ENCODE data around the gene BABAM2. TPM values are rescaled to one million over a fixed set of nuclear protein-coding genes. Genes with fewer than 3 reads are reported as not detected.
"Not testable (repeated sequence)": the region's sequence is repeated elsewhere in the genome, so short reads cannot be mapped to it uniquely, and the experiment has no call there.

The BABAM2 gene
- total RNA-seq, 4 donors from 2014 or later = 33.3 to 48.9 (median 37.9) TPM

DNA sequence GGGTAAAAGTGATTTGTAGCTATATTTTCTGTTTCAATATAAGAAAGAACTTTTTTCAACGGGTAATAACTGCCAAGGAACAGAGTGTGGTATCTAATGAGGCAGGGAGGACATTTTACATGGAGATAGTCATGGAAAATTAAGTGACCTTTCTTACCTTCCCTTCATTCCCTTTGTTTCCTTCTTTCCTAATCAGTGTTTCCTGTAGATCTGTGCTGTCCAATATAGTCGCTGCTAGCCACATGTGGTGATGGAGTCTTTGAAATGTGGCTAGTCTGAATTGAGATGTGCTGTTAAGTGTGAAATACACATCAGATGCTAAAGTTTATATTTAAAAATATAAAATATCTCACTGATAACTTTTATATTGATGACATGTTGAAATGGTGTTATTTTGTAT is 81.8 kb downstream of the BABAM2 start:
- 88 to 92% methylated on average over 2 of the region's 2 CpGs for WGBS, 2 donors (ENCODE audit: low coverage in 1 of 2)
- no peak overlapping the region for H3K27ac ChIP-seq
- in situ Hi-C loops (cut with MboI; ENCODE audit: low pct_ligation_motif_present in 1 of 4, low pct_unique_long_range_greater_than_20kb in 1 of 4, low sequenced_read_pairs in 3 of 4) = no loop called here
- TF ChIP-seq POLR2A (IDR thresholded peaks at IDR 0.05) (no peak), EP300 (IDR thresholded peaks at IDR 0.05; ENCODE audit: low read depth) (no peak), POLR2AphosphoS5 (IDR thresholded peaks at IDR 0.05) (no peak), CTCF (IDR thresholded peaks at IDR 0.05) (no peak)
- H3K9me3 ChIP-seq = peaks cover 6 to 8% of the 10 kb centered on the region in 2 donors
- DNase-seq = no peak
- no peaks in the 10 kb centered on the region for H3K4me1 ChIP-seq
- H3K4me3 ChIP-seq = no peak overlapping the region
- H3K27me3 ChIP-seq = no peaks in the 10 kb centered on the region
- intact Hi-C loops (cut with DNase I; ENCODE audit: low total_unique reads) = no loop called here
- no peaks in the 10 kb centered on the region for H3K36me3 ChIP-seq

DNA sequence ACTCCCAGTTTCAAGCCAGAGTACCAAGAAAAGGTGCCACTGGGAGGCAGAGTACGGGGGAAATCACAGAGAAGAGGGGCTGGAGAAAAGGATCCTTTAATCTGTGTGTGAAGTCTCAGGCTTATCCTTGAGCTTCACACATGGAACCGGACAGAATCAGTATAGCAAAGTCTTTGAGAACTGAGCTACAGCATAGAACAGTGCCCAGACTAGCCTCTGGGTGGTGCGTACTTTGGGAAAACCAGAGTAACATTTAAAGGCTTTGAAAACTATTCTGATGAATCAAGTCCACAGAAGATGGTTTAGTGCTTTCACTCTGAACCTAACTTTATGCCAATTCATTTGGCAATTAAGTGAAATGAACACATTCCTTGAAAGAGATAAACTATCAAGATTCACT is 83.1 kb downstream of the BABAM2 start:
- Histone ChIP-seq H3K36me3 (no peaks in the 10 kb centered on the region), H3K27ac (no peak overlapping the region), H3K4me3 (no peak overlapping the region), H3K4me1 (no peaks in the 10 kb centered on the region), H3K9me3 (no peaks in the 10 kb centered on the region), H3K27me3 (no peaks in the 10 kb centered on the region)
- DNase-seq = no peak
- WGBS, 2 donors (ENCODE audit: low coverage in 1 of 2) = 68 to 88% methylated on average over 3 of the region's 3 CpGs
- in situ Hi-C loops (cut with MboI; ENCODE audit: low pct_ligation_motif_present in 1 of 4, low pct_unique_long_range_greater_than_20kb in 1 of 4, low sequenced_read_pairs in 3 of 4) (no loop called here), intact Hi-C loops (cut with DNase I; ENCODE audit: low total_unique reads) (no loop called here)
- TF ChIP-seq POLR2AphosphoS5 (IDR thresholded peaks at IDR 0.05) (no peak), POLR2A (IDR thresholded peaks at IDR 0.05) (no peak), EP300 (IDR thresholded peaks at IDR 0.05; ENCODE audit: low read depth) (no peak), CTCF (IDR thresholded peaks at IDR 0.05) (no peak)

DNA sequence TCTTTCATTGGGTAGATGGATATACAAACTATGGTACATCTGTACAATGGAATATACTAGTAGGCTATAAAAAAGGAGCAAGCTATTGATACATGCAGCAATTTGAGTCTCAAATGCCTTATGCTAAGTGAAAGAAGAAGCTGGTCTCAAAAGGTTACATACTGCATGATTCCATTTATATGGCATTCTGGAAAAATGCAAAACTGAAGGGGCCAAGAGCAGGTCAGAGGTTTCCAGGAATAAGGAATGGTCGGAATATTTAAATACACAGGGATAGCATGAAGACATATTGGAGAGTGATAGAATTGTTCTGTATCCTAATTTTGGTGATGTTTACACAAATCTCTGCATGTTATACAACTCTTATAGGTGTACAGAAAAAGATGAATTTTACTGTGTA is 85.8 kb downstream of the BABAM2 start:
- TF ChIP-seq POLR2AphosphoS5 (IDR thresholded peaks at IDR 0.05) (no peak), POLR2A (IDR thresholded peaks at IDR 0.05) (no peak), EP300 (IDR thresholded peaks at IDR 0.05; ENCODE audit: low read depth) (no peak), CTCF (IDR thresholded peaks at IDR 0.05) (no peak)
- H3K4me3 ChIP-seq = no peak overlapping the region
- WGBS, 2 donors (ENCODE audit: low coverage in 1 of 2) = 97 to 100% methylated on average over 1 of the region's 1 CpG
- no peaks in the 10 kb centered on the region for H3K9me3 ChIP-seq
- intact Hi-C loops (cut with DNase I; ENCODE audit: low total_unique reads) = no loop called here
- in situ Hi-C loops (cut with MboI; ENCODE audit: low pct_ligation_motif_present in 1 of 4, low pct_unique_long_range_greater_than_20kb in 1 of 4, low sequenced_read_pairs in 3 of 4) = no loop called here
- no peak for DNase-seq
- H3K27ac ChIP-seq = no peak overlapping the region
- H3K27me3 ChIP-seq = no peaks in the 10 kb centered on the region
- no peaks in the 10 kb centered on the region for H3K36me3 ChIP-seq
- H3K4me1 ChIP-seq = peaks cover 0 to 8% (median 0%) of the 10 kb centered on the region in 4 donors

DNA sequence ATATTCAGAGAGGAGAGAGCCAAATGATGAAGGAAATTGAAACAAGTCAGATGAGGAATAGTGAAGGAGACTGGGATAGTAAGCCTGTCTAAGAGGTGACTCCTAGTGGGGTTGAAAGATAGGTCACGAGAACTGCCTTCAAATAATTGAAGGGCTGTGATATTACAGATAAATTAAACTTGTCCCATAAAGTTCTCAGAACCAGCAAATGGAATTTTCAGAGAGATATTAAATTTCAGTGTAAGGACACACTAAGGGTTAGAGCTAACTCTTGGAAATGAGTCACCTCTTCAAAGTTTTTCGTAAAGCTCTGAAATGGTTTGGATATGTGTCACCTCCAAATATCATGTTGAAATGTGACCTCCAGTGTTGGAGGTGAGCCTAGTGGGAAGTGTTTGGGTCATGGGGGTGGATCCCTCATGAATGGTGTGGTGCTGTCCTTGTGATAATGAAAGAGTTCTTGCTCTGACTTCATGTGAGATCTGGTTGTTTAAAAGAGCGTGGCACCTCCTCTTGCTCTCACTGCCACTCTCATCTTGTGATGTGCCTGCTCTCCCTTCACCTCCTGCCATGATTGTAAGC is 87.3 kb downstream of the BABAM2 start:
- H3K4me3 ChIP-seq = no peak overlapping the region
- H3K36me3 ChIP-seq = no peaks in the 10 kb centered on the region
- TF ChIP-seq EP300 (IDR thresholded peaks at IDR 0.05; ENCODE audit: low read depth) = no peak
- no peak for TF ChIP-seq POLR2A (IDR thresholded peaks at IDR 0.05)
- TF ChIP-seq POLR2AphosphoS5 (IDR thresholded peaks at IDR 0.05) = no peak
- no peak for TF ChIP-seq CTCF (IDR thresholded peaks at IDR 0.05)
- in situ Hi-C loops (cut with MboI; ENCODE audit: low pct_ligation_motif_present in 1 of 4, low pct_unique_long_range_greater_than_20kb in 1 of 4, low sequenced_read_pairs in 3 of 4) = no loop called here
- no peak for DNase-seq
- WGBS, 2 donors (ENCODE audit: low coverage in 1 of 2) = 67 to 81% methylated on average over 2 to 3 of the region's 3 CpGs
- no peak overlapping the region for H3K27ac ChIP-seq
- H3K27me3 ChIP-seq = no peaks in the 10 kb centered on the region
- intact Hi-C loops (cut with DNase I; ENCODE audit: low total_unique reads) = no loop called here
- H3K9me3 ChIP-seq = no peaks in the 10 kb centered on the region
- H3K4me1 ChIP-seq = peaks cover 0 to 8% (median 0%) of the 10 kb centered on the region in 4 donors

GRCh38 chr2:27978761-27979160 is 88.2 kb downstream of the BABAM2 start:
- 100% methylated on average over 2 of the region's 2 CpGs for WGBS, 2 donors (ENCODE audit: low coverage in 1 of 2)
- DNase-seq; H3K36me3 ChIP-seq; H3K4me3 ChIP-seq; H3K27me3 ChIP-seq; intact Hi-C loops (cut with DNase I; ENCODE audit: low total_unique reads); H3K4me1 ChIP-seq; H3K9me3 ChIP-seq; in situ Hi-C loops (cut with MboI; ENCODE audit: low pct_ligation_motif_present in 1 of 4, low pct_unique_long_range_greater_than_20kb in 1 of 4, low sequenced_read_pairs in 3 of 4); H3K27ac ChIP-seq: not testable (repeated sequence)

Measured in transverse colon (tissue), 4 donors.